SK-N-SH (cell line): ENCODE data around the gene BBC3. TPM values are rescaled to one million over a fixed set of nuclear protein-coding genes. Genes with fewer than 3 reads are reported as not detected.

Source experiments
- CTCF ChIA-PET: fragments of 300-600, 350-600 bp; formaldehyde crosslinking; extraction: SDS; loops from one replicate; lab custom pipeline; 2021; lab: Yijun Ruan, JAX
- POLR2A ChIA-PET: fragments of 350-600 bp; sonication (Branson Sonifier 250); formaldehyde crosslinking; extraction: SDS; loops from one replicate; lab custom pipeline; 2020; ENCODE audit warnings: antibody characterized with exemption, inconsistent platforms; lab: Yijun Ruan, JAX
- DNase-seq: peaks from one replicate; pipeline ENCODE4 v3.0.0; 2012
- H2AFZ ChIP-seq: fragments of 200-600 bp; sonication (generic); 2 replicates; pipeline ENCODE4 v1.8.1; 2016; ENCODE audit warnings: antibody characterized with exemption, mild to moderate bottlenecking, low read depth
- H3F3A ChIP-seq: fragments of 200-600 bp; sonication (generic); replicated peaks from 2 replicates; pipeline ENCODE3; 2016; ENCODE audit warnings: antibody characterized with exemption, mild to moderate bottlenecking; ENCODE audit not compliant: insufficient read depth
- H3K27ac ChIP-seq, 2 experiments: fragments of 200-500 bp in 1 of 2; fragments of 200-600 bp in 1 of 2; sonication (Bioruptor generic) in 1 of 2; sonication (generic), shearing (Covaris generic) in 1 of 2; 2 replicates each; pipeline versions ENCODE4 v1.5.1 to v1.6.1; 2014 to 2016; ENCODE audit warnings: low read depth in 2 of 2, inconsistent platforms in 1 of 2, low read length in 1 of 2, mild to moderate bottlenecking in 1 of 2, mixed read lengths in 1 of 2
- H3K27me3 ChIP-seq: fragments of 200-600 bp; sonication (generic), shearing (Covaris generic); 2 replicates; pipeline ENCODE4 v1.6.1; 2016; ENCODE audit warnings: mixed run types; ENCODE audit not compliant: insufficient read depth
- H3K36me3 ChIP-seq, 2 experiments: fragments of 200-500 bp in 1 of 2; fragments of 200-600 bp in 1 of 2; sonication (Bioruptor generic) in 1 of 2; sonication (generic) in 1 of 2; replicated peaks in 1 of 2; 2 replicates each; pipeline versions ENCODE3 to v1.5.1; 2014 to 2016; ENCODE audit warnings: low read length in 1 of 2, mild to moderate bottlenecking in 1 of 2; ENCODE audit not compliant: insufficient read depth in 2 of 2, control insufficient read depth in 1 of 2
- H3K4me1 ChIP-seq, 2 experiments: fragments of 200-500 bp in 1 of 2; fragments of 200-600 bp in 1 of 2; sonication (Bioruptor generic) in 1 of 2; sonication (generic), shearing (Covaris generic) in 1 of 2; 2 replicates each; pipeline versions ENCODE4 v1.5.1 to v1.6.1; 2014 to 2016; ENCODE audit warnings: low read depth in 1 of 2, low read length in 1 of 2, mixed run types in 1 of 2; ENCODE audit not compliant: insufficient read depth in 2 of 2, control insufficient read depth in 1 of 2
- H3K4me2 ChIP-seq: fragments of 200-600 bp; sonication (generic), shearing (Covaris generic); 2 replicates; pipeline ENCODE4 v1.6.1; 2017; ENCODE audit warnings: mixed run types
- H3K4me3 ChIP-seq, 2 experiments: fragments of 200-500 bp in 1 of 2; fragments of 200-600 bp in 1 of 2; sonication (Bioruptor generic) in 1 of 2; sonication (generic), shearing (Covaris generic) in 1 of 2; 2 replicates each; pipeline versions ENCODE4 v1.5.1 to v1.8.1; 2014 to 2016; ENCODE audit warnings: low read depth in 2 of 2, inconsistent platforms in 1 of 2, low read length in 1 of 2, mild to moderate bottlenecking in 1 of 2, mixed read lengths in 1 of 2, moderate library complexity in 1 of 2
- H3K79me2 ChIP-seq: fragments of 200-600 bp; sonication (generic); 2 replicates; pipeline ENCODE4 v1.8.1; 2017; ENCODE audit warnings: mild to moderate bottlenecking; ENCODE audit not compliant: insufficient read depth
- H3K9ac ChIP-seq: fragments of 200-600 bp; sonication (generic); 2 replicates; pipeline ENCODE4 v1.6.1; 2017; ENCODE audit warnings: mixed run types
- H3K9me2 ChIP-seq: fragments of 200-600 bp; sonication (generic); 2 replicates; pipeline ENCODE4 v1.6.1; 2017; ENCODE audit warnings: mixed run types
- H3K9me3 ChIP-seq: fragments of 200-600 bp; sonication (generic); 2 replicates; pipeline ENCODE4 v1.6.1; 2017; ENCODE audit warnings: mixed run types, mild to moderate bottlenecking, moderate library complexity
- H4K20me1 ChIP-seq: fragments of 200-600 bp; sonication (generic); 2 replicates; pipeline ENCODE4 v1.6.1; 2017; ENCODE audit warnings: mild to moderate bottlenecking, mixed run types; ENCODE audit not compliant: insufficient read depth
- CHD2 ChIP-seq: fragments of 150-350 bp; IDR thresholded peaks from 2 replicates; pipeline ENCODE4 v1.6.1; 2018; ENCODE audit warnings: low read length; ENCODE audit not compliant: partially characterized antibody
- EZH2phosphoT487 ChIP-seq: fragments of 200-600 bp; sonication (generic); IDR thresholded peaks from 2 replicates; pipeline ENCODE4 v1.6.1; 2017; ENCODE audit warnings: low read depth, mixed run types, mild to moderate bottlenecking, antibody characterized with exemption, moderate library complexity, borderline replicate concordance
- FOSL2 ChIP-seq: IDR thresholded peaks from 2 replicates; pipeline ENCODE4 v1.4.0; 2012; ENCODE audit warnings: low read depth, mild to moderate bottlenecking, moderate library complexity, borderline replicate concordance
- MAX ChIP-seq: IDR thresholded peaks from 2 replicates; pipeline ENCODE4 v1.4.0; 2012; ENCODE audit warnings: low read depth
- NFIC ChIP-seq: IDR thresholded peaks from 2 replicates; pipeline ENCODE4 v1.4.0; 2012; ENCODE audit warnings: borderline replicate concordance
- NRF1 ChIP-seq: IDR thresholded peaks from 2 replicates; pipeline ENCODE4 v1.6.1; 2012; ENCODE audit warnings: low read depth, mild to moderate bottlenecking, low read length
- RAD21 ChIP-seq: IDR thresholded peaks from 2 replicates; pipeline ENCODE4 v1.6.1; 2012; ENCODE audit warnings: mild to moderate bottlenecking, low read length
- RCOR1 ChIP-seq: fragments of 150-350 bp; IDR thresholded peaks from 2 replicates; pipeline ENCODE4 v1.6.1; 2017; ENCODE audit warnings: antibody characterized with exemption, low read length
- REST ChIP-seq: IDR thresholded peaks from 2 replicates; pipeline ENCODE4 v1.6.1; 2012; ENCODE audit warnings: mild to moderate bottlenecking, low read depth, low read length, moderate library complexity
- RXRA ChIP-seq: IDR thresholded peaks from 2 replicates; pipeline ENCODE4 v1.4.0; 2012; ENCODE audit warnings: low read depth, mild to moderate bottlenecking, borderline replicate concordance
- TAF1 ChIP-seq: IDR thresholded peaks from 2 replicates; pipeline ENCODE4 v1.6.1; 2012; ENCODE audit warnings: low read depth, mild to moderate bottlenecking, low read length, moderate library complexity, borderline replicate concordance
- USF1 ChIP-seq: IDR thresholded peaks from 2 replicates; pipeline ENCODE4 v1.4.0; 2012; ENCODE audit warnings: low read depth, borderline replicate concordance
- ZBTB33 ChIP-seq: IDR thresholded peaks from 2 replicates; pipeline ENCODE4 v1.4.0; 2012; ENCODE audit warnings: low read depth, borderline replicate concordance
- WGBS: methylation state at CpG from one replicate; pipeline ENCODE4 v1.1.6; 2017; ENCODE audit warnings: low lambda C conversion rate; 5-methylcytosine and 5-hydroxymethylcytosine counted together
- polyA plus RNA-seq, 3 experiments: library from polyadenylated mRNA; depleted of rRNA; stranded (reverse); fragments of >200 nt; gene quantifications; 2 replicates each; pipeline ENCODE4 v1.2.3, GENCODE V29; 2012

The BBC3 gene
- polyA plus RNA-seq, 1 of the 3 experiments (the other 2 are of a cell fraction) = 14.5 TPM

DNA sequence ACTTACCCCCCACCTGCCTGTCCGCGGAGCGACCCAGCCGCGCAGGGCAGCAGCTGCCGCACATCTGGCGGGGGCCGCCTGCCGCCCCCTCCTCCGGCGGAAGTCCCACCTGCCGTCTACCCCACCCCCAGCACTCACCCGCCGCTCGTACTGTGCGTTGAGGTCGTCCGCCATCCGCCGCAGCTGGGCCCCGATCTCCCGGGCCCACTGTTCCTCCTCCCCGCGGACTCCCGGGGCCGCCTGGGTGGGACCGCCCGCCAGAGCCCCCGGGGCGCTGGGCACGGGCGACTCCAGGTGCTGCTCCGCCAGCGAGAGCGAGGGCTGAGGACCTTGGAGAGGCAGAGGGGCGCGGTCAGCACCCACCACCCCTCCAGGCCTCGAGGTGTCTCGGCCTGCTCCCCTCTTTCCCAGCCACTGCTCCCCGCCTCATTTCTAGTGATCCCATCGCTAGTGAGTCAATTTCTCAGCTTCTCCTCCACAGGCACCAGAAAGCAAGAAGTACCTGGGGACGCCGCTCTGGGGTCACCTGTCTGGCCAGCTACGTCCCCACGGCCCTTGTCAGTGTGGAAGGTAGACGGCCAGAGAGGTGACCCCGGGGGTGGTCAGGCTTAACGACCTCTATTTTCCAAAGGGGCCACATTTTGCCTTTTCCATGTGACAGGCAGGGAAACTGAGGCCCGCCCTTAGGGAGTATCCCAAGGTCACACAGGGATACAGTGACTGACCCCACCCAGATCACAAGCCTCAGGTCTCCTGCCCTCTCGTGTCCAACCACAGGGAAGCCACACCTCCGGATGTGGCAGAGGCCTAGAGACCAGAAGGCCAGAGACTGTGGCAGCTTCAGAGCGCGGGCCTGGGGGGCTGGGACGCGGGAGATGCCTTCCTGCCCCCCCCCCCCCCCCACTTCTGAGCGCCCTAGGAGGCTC is 4.3 kb downstream of the BBC3 start:
- Histone ChIP-seq H4K20me1 (peaks cover 46% of the 10 kb centered on the region), H3K9me2 (no peaks in the 10 kb centered on the region), H3F3A (peaks cover 34% of the 10 kb centered on the region), H3K4me2 (peak overlapping the region; percentile 96), H2AFZ (no peak overlapping the region), H3K79me2 (peaks cover 86% of the 10 kb centered on the region), H3K9ac (peak overlapping the region; percentile 74), H3K9me3 (no peaks in the 10 kb centered on the region), H3K4me3 (peak overlapping the region; percentile 49 to 93), H3K36me3 (peaks cover 10 to 11% of the 10 kb centered on the region in 2 experiments), H3K27ac (peak overlapping the region; percentile 90 to 92), H3K27me3 (no peaks in the 10 kb centered on the region), H3K4me1 (peaks cover 22 to 31% of the 10 kb centered on the region in 2 experiments)
- DNase-seq = peak; percentile 60
- POLR2A ChIA-PET = interaction anchor here (0.5 to 2.8 kb wide), 11 partner anchors 13 to 96 kb away, joined by 3 to 65 read pairs (median 7); partner anchors contain the start of genes CCDC9 and SAE1
- TF ChIP-seq CHD2 = no peak
- no peak for TF ChIP-seq ZBTB33
- 0 out of 2 replicates have a peak, but pooled peaks have one; percentile 16 for TF ChIP-seq USF1
- TF ChIP-seq MAX = no peak
- no peak for TF ChIP-seq RAD21
- no peak for TF ChIP-seq EZH2phosphoT487
- no peak for TF ChIP-seq NFIC
- WGBS = 40% methylated on average over 12 of the region's 56 CpGs
- CTCF ChIA-PET = interaction anchor here (0.9 to 22.3 kb wide), 5 partner anchors 13 to 77 kb away, joined by 3 to 520 read pairs (median 6); no protein-coding TSS in a partner anchor

DNA sequence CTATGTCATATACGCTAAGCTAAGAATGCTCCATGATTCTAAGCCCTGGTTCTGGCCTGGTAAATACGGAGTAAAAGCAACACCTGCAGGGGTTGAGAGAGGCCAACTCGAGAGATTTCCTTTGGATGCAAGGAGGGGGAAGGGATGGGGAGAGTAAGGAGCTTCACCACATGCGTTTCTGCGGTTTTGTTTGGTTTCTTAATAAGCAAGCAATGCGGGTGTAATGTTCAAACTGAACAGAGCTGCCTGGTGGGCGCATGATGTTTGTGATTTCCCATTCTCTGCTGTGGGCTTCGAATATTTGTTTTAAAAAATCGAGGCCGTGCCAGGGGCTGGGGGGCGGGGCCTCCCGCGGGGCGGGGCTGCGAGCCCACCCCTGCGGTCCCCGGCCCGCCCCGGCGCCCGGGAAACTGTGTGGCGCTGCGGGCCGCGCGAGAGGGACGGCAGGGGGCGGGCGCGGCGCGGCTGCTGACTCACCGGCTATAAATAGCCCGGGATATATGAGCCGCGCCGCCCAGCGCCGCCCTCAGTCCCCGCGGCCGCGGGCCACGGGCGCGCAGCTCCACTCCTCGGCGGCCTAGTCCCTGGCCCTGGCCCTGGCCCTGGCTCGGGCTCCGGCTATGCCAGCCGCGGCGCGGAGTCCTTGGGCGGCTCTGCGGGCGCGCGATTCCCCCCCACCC is 5.1 kb downstream of the BBC3 start:
- Histone ChIP-seq H2AFZ (no peak overlapping the region), H4K20me1 (peaks cover 48% of the 10 kb centered on the region), H3K4me1 (peaks cover 20 to 26% of the 10 kb centered on the region in 2 experiments; a peak in 3 of 4 replicates), H3K9me2 (no peaks in the 10 kb centered on the region), H3K27me3 (no peaks in the 10 kb centered on the region), H3K36me3 (peaks cover 11 to 16% of the 10 kb centered on the region in 2 experiments), H3K4me3 (peak overlapping the region; percentile 49 to 93; a peak in 3 of 4 replicates), H3K9ac (peak overlapping the region; percentile 74), H3K9me3 (no peaks in the 10 kb centered on the region), H3F3A (peaks cover 33% of the 10 kb centered on the region), H3K79me2 (peaks cover 80% of the 10 kb centered on the region), H3K4me2 (peak overlapping the region; percentile 96), H3K27ac (peak overlapping the region; percentile 90 to 92)
- peak; percentile 99 for DNase-seq
- ChIA-PET POLR2A (interaction anchor here (0.5 to 2.8 kb wide), 15 partner anchors 13 to 119 kb away, joined by 3 to 65 read pairs (median 4); partner anchors contain the start of genes CCDC9, INAFM1, SAE1 and ZC3H4), CTCF (interaction anchor here (0.5 to 22.3 kb wide), 6 partner anchors 8 to 76 kb away, joined by 3 to 520 read pairs (median 5); no protein-coding TSS in a partner anchor)
- 40% methylated on average over 6 of the region's 59 CpGs for WGBS
- no peak for TF ChIP-seq NRF1
- peak; percentile 12; the same call in 1 of the 2 replicates for TF ChIP-seq RCOR1
- TF ChIP-seq MAX = no peak
- TF ChIP-seq TAF1 = peak; percentile 94
- no peak for TF ChIP-seq RXRA
- 0 out of 2 replicates have a peak, but pooled peaks have one; percentile 5 for TF ChIP-seq USF1
- TF ChIP-seq FOSL2 = peak; percentile 64; the same call in 1 of the 2 replicates
- TF ChIP-seq REST = peak; percentile 74
- TF ChIP-seq EZH2phosphoT487 = no peak
